GM12878 (cell line): ENCODE measurements around the gene NAB1. TPM values are rescaled to one million over a fixed set of nuclear protein-coding genes. Genes with fewer than 3 reads are reported as not detected.

Source experiments
- ATAC-seq: fragments of 200-7000 bp; cut with Tn5 transposase; 3 replicates; pipeline ENCODE4 v1.9.1; 2020; ENCODE audit warnings: mild to moderate bottlenecking, moderate library complexity
- BruUV-seq: library from RNA; stranded (reverse); fragments of 400-500 nt; replicated peaks from 2 replicates; lab custom pipeline; 2021; lab: Mats Ljungman, UMichigan
- CTCF ChIA-PET: fragments of 300-600 bp; sonication (Branson Sonifier 250); formaldehyde crosslinking; extraction: SDS; loops from one replicate; lab custom pipeline; 2021; ENCODE audit warnings: inconsistent platforms; lab: Yijun Ruan, JAX
- POLR2A ChIA-PET: fragments of 350-600 bp; formaldehyde crosslinking; extraction: SDS; loops from one replicate; lab custom pipeline; 2021; ENCODE audit warnings: inconsistent platforms; lab: Charles Lee
- RAD21 ChIA-PET: fragments of 300-600 bp; sonication (Branson Sonifier 250); formaldehyde crosslinking; loops from one replicate; lab custom pipeline; 2023; ENCODE audit warnings: antibody characterized with exemption; ENCODE audit not compliant: unreplicated experiment; lab: Charles Lee
- SMC1A ChIA-PET: fragments of 300-600 bp; sonication (Branson Sonifier 250); formaldehyde crosslinking; loops from one replicate; lab custom pipeline; 2023; ENCODE audit not compliant: unreplicated experiment, uncharacterized antibody; lab: Charles Lee
- DNase-seq: peaks from one replicate; pipeline ENCODE4 v3.0.0-alpha.2; 2011; ENCODE audit warnings: low read depth, low spot score
- FAIRE-seq: peaks from 3 replicates; lab custom pipeline; 2011; peaks lifted over from hg19 to GRCh38; lab: Jason Lieb, UNC
- H2AFZ ChIP-seq: 2 replicates; pipeline ENCODE4 v1.6.0; 2011; ENCODE audit warnings: low read depth, low read length, control low read depth; ENCODE audit not compliant: control insufficient read depth
- H3K27ac ChIP-seq: 2 replicates; pipeline ENCODE4 v1.5.1; 2011; ENCODE audit warnings: control low read depth; ENCODE audit not compliant: control insufficient read depth, insufficient read depth
- H3K27me3 ChIP-seq, 2 experiments: replicated peaks in 1 of 2; 2 replicates each; pipeline versions ENCODE4 v1.6.0 to v1.6.1; 2011; ENCODE audit warnings: low read length in 1 of 2; ENCODE audit not compliant: control insufficient read depth in 2 of 2, insufficient read depth in 2 of 2
- H3K36me3 ChIP-seq, 2 experiments: 2 replicates each; pipeline ENCODE4 v1.5.1; 2011; ENCODE audit warnings: low read length in 1 of 2; ENCODE audit not compliant: control insufficient read depth in 2 of 2, insufficient read depth in 2 of 2
- H3K4me1 ChIP-seq: 2 replicates; pipeline ENCODE4 v1.6.1; 2011; ENCODE audit warnings: mild to moderate bottlenecking, low read length, moderate library complexity, mixed read lengths; ENCODE audit not compliant: control insufficient read depth, insufficient read depth
- H3K4me2 ChIP-seq: 2 replicates; pipeline ENCODE4 v1.6.0; 2011; ENCODE audit warnings: control low read depth; ENCODE audit not compliant: control insufficient read depth, insufficient read depth
- H3K4me3 ChIP-seq: fragments of 200-600 bp; sonication (generic); 2 replicates; pipeline ENCODE4 v1.5.1; 2016
- H3K79me2 ChIP-seq: 2 replicates; pipeline ENCODE4 v1.6.0; 2011; ENCODE audit warnings: low read length; ENCODE audit not compliant: control insufficient read depth, insufficient read depth
- H3K9ac ChIP-seq: 2 replicates; pipeline ENCODE4 v1.8.0; 2011; ENCODE audit warnings: low read length, control low read depth, mixed read lengths; ENCODE audit not compliant: control insufficient read depth, insufficient read depth
- H3K9me3 ChIP-seq: replicated peaks from 3 replicates; pipeline ENCODE4 v1.5.1; 2011; ENCODE audit warnings: mild to moderate bottlenecking, low read length; ENCODE audit not compliant: control insufficient read depth, insufficient read depth
- H4K20me1 ChIP-seq: 2 replicates; pipeline ENCODE4 v1.6.0; 2011; ENCODE audit not compliant: control insufficient read depth, insufficient read depth
- BHLHE40 ChIP-seq, 2 experiments: fragments of 450-650 bp in 1 of 2; IDR thresholded peaks; 2 replicates each; pipeline ENCODE4 v1.6.1; 2011 to 2017; ENCODE audit warnings: low read depth in 2 of 2, borderline replicate concordance in 1 of 2, improper control_type of control experiment in 1 of 2, low read length in 1 of 2, mild to moderate bottlenecking in 1 of 2
- CREB1 ChIP-seq: IDR thresholded peaks from 2 replicates; pipeline ENCODE4 v1.6.1; 2012; ENCODE audit warnings: low read depth, mild to moderate bottlenecking, inconsistent platforms
- FOS ChIP-seq: IDR thresholded peaks from 3 replicates; pipeline ENCODE4 v1.6.1; 2011; ENCODE audit warnings: borderline replicate concordance; ENCODE audit not compliant: insufficient read length; ENCODE audit errors: extremely low read depth
- GABPA ChIP-seq: IDR thresholded peaks from 2 replicates; pipeline ENCODE4 v1.6.1; 2014; ENCODE audit warnings: antibody characterized with exemption, low read depth, mild to moderate bottlenecking, inconsistent platforms
- HDGF ChIP-seq: fragments of 450-650 bp; IDR thresholded peaks from 2 replicates; pipeline ENCODE4 v1.6.1; 2016; ENCODE audit warnings: antibody characterized with exemption
- HSF1 ChIP-seq: fragments of 150-350 bp; IDR thresholded peaks from 2 replicates; pipeline ENCODE4 v1.6.1; 2014; ENCODE audit warnings: mild to moderate bottlenecking, low read depth, low read length
- KAT2A ChIP-seq: conservative IDR thresholded peaks from 2 replicates; pipeline ENCODE4 v1.6.1; 2011; ENCODE audit warnings: low read depth, low read length; ENCODE audit not compliant: control insufficient read depth
- MYB ChIP-seq: fragments of 150-350 bp; IDR thresholded peaks from 2 replicates; pipeline ENCODE4 v1.6.1; 2014; ENCODE audit warnings: mild to moderate bottlenecking, low read depth, low read length, borderline replicate concordance
- PML ChIP-seq: IDR thresholded peaks from 2 replicates; pipeline ENCODE4 v1.6.1; 2012; ENCODE audit warnings: low read length, inconsistent platforms
- RCOR1 ChIP-seq: conservative IDR thresholded peaks from 2 replicates; pipeline ENCODE4 v1.6.1; 2012; ENCODE audit warnings: low read depth, low read length, improper control_type of control experiment
- REST ChIP-seq: IDR thresholded peaks from 2 replicates; pipeline ENCODE4 v1.6.1; 2012; ENCODE audit warnings: mild to moderate bottlenecking, low read depth, low read length
- SIX5 ChIP-seq: IDR thresholded peaks from 2 replicates; pipeline ENCODE4 v1.6.1; 2011; ENCODE audit warnings: mild to moderate bottlenecking, low read depth, low read length, moderate library complexity; ENCODE audit not compliant: severe bottlenecking
- SMAD1 ChIP-seq: fragments of 450-650 bp; IDR thresholded peaks from 2 replicates; pipeline ENCODE4 v1.6.1; 2018; ENCODE audit warnings: mild to moderate bottlenecking, low read depth; ENCODE audit not compliant: partially characterized antibody
- ZNF24 ChIP-seq: fragments of 450-650 bp; IDR thresholded peaks from 2 replicates; pipeline ENCODE4 v1.6.1; 2017; ENCODE audit warnings: antibody characterized with exemption, mild to moderate bottlenecking
- ZNF592 ChIP-seq: fragments of 450-650 bp; IDR thresholded peaks from 2 replicates; pipeline ENCODE4 v1.6.1; 2017; ENCODE audit warnings: mild to moderate bottlenecking, moderate library complexity
- WGBS: methylation state at CpG from one replicate; pipeline ENCODE4 v1.1.6; 2016; ENCODE audit warnings: low lambda C conversion rate; ENCODE audit not compliant: insufficient replicate concordance, insufficient coverage; ENCODE audit errors: missing lambda C conversion rate; 5-methylcytosine and 5-hydroxymethylcytosine counted together
- in situ Hi-C: fragments of 300-500 bp; cut with MboI; formaldehyde crosslinking; loops from 9 replicates; pipeline ENCODE4 v1.14.3; 2018; ENCODE audit warnings: mixed read lengths
- intact Hi-C: fragments of 100-400 bp; cut with micrococcal nuclease; formaldehyde crosslinking; loops from one replicate; pipeline ENCODE4 v1.14.2; 2022; ENCODE audit not compliant: unreplicated experiment
- polyA plus RNA-seq, 11 experiments: library from polyadenylated mRNA; depleted of rRNA in 4 of 11; unstranded in 6 of 11; stranded (reverse) in 5 of 11; fragments of >200 nt; fragmentation: Nextera tagmentation in 4 of 11; fragmentation: Illumina TruSeq in 1 of 11; extraction: Ambion mirVana in 4 of 11; extraction: Trizol in 1 of 11; gene quantifications; 1 replicate in 1 of 11; 2 replicates in 10 of 11; pipeline versions ENCODE4 v1.2.1 to v1.2.3, GENCODE V29; 2011 to 2016; ENCODE audit warnings: inconsistent platforms in 2 of 11, missing spikeins in 2 of 11, low read depth in 1 of 11
- total RNA-seq, 4 experiments: library from RNA; depleted of rRNA in 3 of 4; stranded (reverse); fragments of >200 nt in 3 of 4; fragmentation: Illumina TruSeq in 1 of 4; extraction: Trizol in 1 of 4; gene quantifications; 2 replicates each; pipeline versions ENCODE4 v1.2.1 to v1.2.3, GENCODE V29; 2013 to 2021

NAB1 gene
- total and polyA plus RNA-seq, 10 of the 15 experiments (the other 5 are each of a cell fraction or from before 2014, with no cell fraction given), result 4.5 to 39.6 (median 23.0) TPM

GRCh38 chr2:190697421-190697820 lies 48.5 kb downstream of the NAB1 start:
- no TSS peak for BruUV-seq
- in situ Hi-C loops, result no loop called here
- ATAC-seq (no peak), DNase-seq (no peak), FAIRE-seq (no peak)
- 96% methylated on average over 4 of the region's 4 CpGs for WGBS
- Histone ChIP-seq H3K27ac (no peak overlapping the region), H4K20me1 (no peaks in the 10 kb centered on the region), H3K36me3 (peaks cover 0 to 2% of the 10 kb centered on the region in 2 experiments; a peak in 1 of 4 replicates), H3K9me3 (no peaks in the 10 kb centered on the region), H2AFZ (no peak overlapping the region), H3K9ac (no peak overlapping the region), H3K27me3 (no peaks in the 10 kb centered on the region), H3K4me2 (no peak overlapping the region), H3K79me2 (no peaks in the 10 kb centered on the region), H3K4me3 (no peak overlapping the region), H3K4me1 (peaks cover 31% of the 10 kb centered on the region)
- ChIA-PET POLR2A (interaction anchor here (0.6 to 3.7 kb wide), 8 partner anchors 14 to 934 kb away, joined by 3 to 17 read pairs (median 4); no protein-coding TSS in a partner anchor), RAD21 (interaction anchor here (0.8 to 10.1 kb wide), 4 partner anchors 18 to 66 kb away, joined by 3 to 178 read pairs (median 32); no protein-coding TSS in a partner anchor), CTCF (interaction anchor here (0.7 to 19.0 kb wide), 5 partner anchors 11 to 83 kb away, joined by 3 to 283 read pairs (median 5); no protein-coding TSS in a partner anchor), SMC1A (interaction anchor here (1.1 to 19.8 kb wide), 10 partner anchors 11 to 135 kb away, joined by 3 to 385 read pairs (median 4); no protein-coding TSS in a partner anchor)
- intact Hi-C loops, result no loop called here
- TF ChIP-seq RCOR1, result no peak
- TF ChIP-seq GABPA, result no peak
- TF ChIP-seq SIX5, result no peak
- no peak for TF ChIP-seq SMAD1
- TF ChIP-seq KAT2A, result no peak
- no peak for TF ChIP-seq BHLHE40 (IDR thresholded peaks at IDR 0.05; ENCODE audit: borderline replicate concordance in 1 of 2, low read depth in 2 of 2, low read length in 1 of 2)
- TF ChIP-seq FOS, result no peak
- no peak for TF ChIP-seq ZNF24
- TF ChIP-seq ZNF592, result no peak
- no peak for TF ChIP-seq CREB1
- TF ChIP-seq REST, result no peak
- no peak for TF ChIP-seq MYB
- TF ChIP-seq PML, result no peak
- no peak for TF ChIP-seq HDGF
- no peak for TF ChIP-seq HSF1
